GM21576 (cell line): ENCODE results near the gene PLEKHA8.

Experiments
- ATAC-seq: cut with Tn5 transposase; IDR thresholded peaks from one replicate; pipeline ENCODE4 v1.9.1; 2021; ENCODE audit warnings: mild to moderate bottlenecking, moderate library complexity; ENCODE audit not compliant: unreplicated experiment

PLEKHA8 gene

DNA sequence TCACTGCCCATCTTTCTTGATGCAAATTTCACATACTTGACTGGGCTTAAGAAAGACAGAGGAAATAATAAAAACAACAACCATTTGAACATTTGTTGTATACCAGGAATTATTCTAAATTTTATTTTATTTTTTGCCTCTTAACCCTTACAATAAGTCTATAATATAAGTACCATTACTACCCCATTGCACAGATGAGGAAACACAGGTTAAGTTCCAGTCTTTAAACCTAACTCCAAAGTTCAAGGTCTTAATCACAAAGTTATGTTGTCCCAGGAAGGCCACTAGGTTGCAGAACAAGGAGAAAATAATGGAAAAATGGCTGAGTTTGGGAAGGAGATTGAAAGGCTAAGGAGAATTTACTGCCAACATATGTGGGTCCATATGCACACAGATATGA, 5.2 kb upstream of the PLEKHA8 start:
- no peak for ATAC-seq

GRCh38 chr7:30023524-30023923, 4.7 kb upstream of the PLEKHA8 start:
- ATAC-seq = no peak

DNA sequence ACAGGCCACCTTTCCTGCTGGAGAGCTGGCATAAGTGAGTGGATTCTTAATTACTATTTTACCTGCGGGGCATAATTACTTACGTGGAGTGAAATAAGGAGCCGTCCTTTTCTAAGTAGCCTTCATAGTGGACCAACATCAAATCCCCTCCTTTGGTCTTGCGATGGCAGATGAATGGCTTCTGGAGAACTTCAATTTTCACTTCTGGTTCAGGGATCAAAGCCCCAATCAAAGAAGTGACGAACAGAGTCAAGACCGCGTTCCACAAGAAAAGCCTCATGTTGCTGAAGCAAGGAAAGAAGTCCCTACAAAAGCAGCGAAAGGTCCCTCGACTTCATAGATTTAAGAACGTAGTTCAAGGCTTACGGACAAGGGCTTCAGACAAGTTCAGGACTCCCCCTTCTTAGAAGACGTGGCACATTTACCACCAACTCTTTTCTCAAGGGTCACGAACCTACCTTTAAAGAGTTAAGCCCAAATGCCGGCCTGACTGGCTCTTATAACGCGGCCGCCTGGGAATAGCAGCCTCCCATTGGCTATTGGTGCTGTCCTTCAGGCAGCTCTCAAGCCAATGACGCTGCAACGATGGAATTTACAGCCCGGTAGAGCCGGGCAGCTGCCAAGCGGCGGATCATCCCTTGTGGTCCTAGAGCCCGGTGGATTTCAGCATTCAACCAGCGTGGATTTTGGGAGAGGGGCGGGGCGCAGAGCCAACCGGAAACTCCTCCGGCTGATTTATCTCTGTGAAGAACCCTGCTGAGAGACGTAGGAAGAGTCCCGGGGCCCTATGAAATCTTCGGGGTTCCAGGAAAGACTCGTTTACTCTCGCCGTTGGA, 1.8 kb upstream of the PLEKHA8 start, which contains the start of gene FKBP14:
FKBP14 (minus strand) TSS at position 474 of the 836 bp plus-strand sequence; CDS start at position 280, 194 bp downstream.
- ATAC-seq = peak; percentile 71

- no peak for ATAC-seq
These were observed 1.2 kb upstream of the PLEKHA8 start for GRCh38 chr7:30027065-30027456.

- ATAC-seq = peak; percentile 0
These were observed 434 bp upstream of the PLEKHA8 start for GRCh38 chr7:30027740-30028215.

- peak; percentile 17 for ATAC-seq
These were observed 780 bp downstream of the PLEKHA8 start for GRCh38 chr7:30028749-30029635.

DNA sequence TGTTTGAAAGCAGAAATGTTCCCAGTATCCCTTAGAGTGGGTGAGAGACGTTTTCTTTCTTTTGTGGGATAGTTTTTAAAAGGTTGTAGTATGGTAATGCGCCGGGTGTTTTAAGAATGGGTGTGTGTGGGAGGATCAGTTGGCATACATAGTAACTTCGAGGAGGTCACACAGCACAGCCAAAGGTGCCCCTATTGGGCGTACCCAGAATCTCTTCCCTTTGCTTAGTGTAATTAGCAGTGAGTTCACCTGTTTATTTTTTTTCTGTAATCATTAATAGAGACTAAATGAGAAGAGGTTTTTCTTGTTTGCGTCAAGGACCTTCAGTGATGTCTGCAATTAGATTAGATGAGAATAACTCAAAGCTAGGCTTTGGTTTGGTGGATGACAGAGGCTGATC, 1.5 kb downstream of the PLEKHA8 start:
- ATAC-seq = no peak

- ATAC-seq = no peak
These were observed 4.3 kb downstream of the PLEKHA8 start for GRCh38 chr7:30032310-30033125.

DNA sequence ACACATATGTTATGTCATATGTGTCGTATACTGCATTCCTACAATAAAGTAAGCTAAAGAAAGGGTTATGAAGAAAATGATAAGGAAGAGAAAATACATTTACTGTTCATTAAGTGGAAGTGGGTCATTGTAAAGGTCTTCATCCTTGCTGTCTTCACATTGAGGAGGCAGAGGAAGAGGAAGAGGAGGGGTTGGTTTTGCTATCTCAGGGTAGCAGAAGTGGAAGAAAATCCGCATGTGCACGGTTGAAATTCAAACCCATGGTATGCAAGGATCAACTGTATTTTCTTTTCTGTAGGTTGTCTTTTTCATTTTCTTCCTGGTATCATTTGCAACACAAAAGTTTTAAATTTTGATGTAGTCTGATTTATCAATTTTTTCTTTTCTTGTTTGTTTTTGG, 6.3 kb downstream of the PLEKHA8 start:
- ATAC-seq = no peak

DNA sequence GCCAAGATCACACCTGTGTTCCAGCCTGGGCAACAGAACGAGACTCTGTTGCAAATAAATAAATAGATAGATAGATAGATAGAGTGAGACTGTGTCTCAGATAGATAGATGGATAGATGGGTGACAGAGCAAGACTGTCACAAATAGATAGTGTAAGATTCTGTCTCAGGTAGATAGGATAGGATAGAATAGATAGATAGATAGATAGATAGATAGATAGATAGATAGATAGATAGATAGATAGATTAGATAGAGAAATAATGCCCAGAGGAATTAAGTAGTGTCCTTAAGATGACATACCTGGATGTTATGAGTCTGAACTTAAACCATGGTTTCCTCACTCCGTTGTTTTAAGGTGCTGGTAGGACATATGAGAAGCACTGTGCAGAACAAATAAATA, 8.0 kb downstream of the PLEKHA8 start:
- ATAC-seq = no peak

DNA sequence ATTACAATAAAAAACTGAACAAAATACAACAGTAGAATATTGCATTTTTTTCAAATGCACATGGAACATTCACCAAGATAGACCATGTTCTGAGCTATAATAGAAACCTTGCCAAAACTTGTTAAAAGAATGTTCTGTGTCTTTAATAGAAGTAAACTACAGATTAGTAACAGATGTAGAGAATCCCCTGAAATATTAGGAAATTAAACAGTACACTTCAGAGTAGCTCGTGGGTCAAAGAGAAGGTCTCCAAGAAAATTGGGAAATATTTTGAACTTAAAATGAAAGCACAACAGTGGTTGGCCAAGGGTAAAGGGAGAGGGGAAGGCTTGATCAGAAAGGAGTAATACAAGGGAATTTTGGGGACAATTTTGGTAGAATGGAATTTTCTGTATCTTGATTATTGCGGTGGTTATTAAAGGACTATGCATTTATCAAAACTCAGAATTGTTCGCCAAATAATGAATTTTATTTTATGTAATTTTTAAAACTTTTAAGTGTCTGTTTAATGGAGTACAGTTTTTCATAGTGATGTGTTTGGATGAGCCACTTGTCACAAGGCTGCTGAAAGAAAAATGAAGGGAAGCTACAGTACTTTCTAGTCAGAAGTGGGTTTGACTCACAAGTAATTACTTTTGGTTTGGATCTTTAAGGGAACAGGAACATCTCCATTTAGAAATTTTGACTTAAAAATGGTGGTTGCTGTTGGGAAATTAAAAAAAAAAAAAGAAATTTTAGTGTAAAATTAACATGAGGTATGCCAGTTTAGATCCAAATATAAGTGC, 10.2 kb downstream of the PLEKHA8 start:
- ATAC-seq = no peak

- ATAC-seq = no peak
These were observed 12.7 kb downstream of the PLEKHA8 start for GRCh38 chr7:30040938-30041337.

DNA sequence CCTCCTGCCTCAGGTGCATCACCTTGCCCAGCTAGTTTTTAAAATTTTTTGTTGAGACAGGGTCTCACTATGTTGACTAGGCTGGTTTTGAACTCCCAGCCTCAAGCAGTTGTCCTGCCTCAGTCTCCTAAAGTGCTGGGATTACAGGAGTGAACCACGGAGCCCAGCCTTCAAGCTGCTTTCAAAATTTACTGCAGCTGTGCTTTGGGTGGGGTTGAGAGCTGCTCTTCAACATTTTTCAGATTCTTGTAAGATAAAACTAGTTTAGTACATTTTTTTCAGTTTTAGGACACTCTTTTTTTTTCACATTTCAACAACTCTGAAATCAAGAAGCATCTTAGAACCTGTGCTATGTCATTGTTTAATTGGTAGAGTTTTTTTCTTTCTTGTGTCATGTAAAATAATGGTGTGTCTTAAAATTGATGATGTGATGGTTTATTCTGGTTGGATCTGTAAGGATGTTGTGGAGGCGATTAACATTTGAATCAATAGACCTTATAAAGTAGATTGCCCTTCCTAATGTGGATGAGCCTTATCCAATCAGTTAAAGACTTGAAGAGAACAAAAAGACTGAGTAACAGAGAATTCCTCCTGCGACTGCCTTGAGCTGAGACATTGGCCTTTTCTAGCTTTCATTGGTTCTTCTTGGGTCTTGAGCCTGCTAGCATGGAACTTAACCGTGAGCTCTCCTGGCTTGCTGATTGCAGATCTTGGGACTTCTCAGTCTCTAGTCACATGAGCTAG, 13.5 kb downstream of the PLEKHA8 start:
- no peak for ATAC-seq

DNA sequence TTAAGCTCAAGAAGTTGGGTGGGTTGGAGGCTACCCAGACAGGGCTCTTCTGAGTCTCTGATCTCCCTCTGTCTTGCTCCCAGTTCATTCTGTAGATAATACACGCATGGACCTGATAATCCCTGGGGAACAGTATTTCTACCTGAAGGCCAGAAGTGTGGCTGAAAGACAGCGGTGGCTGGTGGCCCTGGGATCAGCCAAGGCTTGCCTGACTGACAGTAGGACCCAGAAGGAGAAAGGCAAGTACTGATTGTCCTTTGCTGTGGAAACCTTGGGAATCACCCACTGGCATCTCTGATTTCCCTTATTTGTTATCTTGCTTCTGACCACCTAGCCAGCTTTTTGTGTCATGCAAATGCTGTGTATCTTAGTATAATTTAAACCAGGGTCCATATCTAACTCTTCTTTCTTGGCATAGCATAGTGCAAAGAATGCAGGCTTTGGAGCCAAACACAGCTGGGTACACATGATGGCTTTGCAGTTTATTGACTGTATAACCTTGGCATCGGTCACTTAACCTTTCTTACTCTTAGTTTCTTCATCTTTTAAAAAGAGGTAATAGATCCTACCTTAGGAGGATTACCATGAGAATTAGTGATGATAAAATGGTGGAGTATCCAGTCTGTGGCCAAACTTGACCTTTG, 18.0 kb downstream of the PLEKHA8 start:
- no peak for ATAC-seq

- ATAC-seq = no peak
These were observed 18.9 kb downstream of the PLEKHA8 start for GRCh38 chr7:30047124-30047523.

GRCh38 chr7:30048582-30048981, 20.4 kb downstream of the PLEKHA8 start:
- ATAC-seq = no peak

- ATAC-seq = no peak
These were observed 21.0 kb downstream of the PLEKHA8 start for GRCh38 chr7:30049173-30049572.

DNA sequence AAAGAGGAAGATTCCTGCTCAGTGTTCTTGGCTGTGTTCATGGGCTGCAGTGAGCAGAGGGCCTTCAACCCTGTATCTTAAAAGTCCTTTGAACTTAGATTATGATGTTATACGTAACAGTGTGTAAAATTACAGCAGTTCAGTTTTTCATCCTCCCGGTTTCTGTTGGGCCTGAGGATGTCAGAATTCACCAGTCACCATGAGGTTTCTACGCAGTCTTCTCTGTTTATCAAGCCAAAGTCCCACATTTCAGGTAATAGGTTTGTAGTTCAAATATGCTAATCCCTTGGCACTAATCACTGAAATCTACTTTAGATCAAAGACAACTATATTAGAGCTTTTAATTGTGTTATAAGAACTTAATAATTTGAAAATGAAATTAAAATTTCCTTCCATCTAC, 24.9 kb downstream of the PLEKHA8 start:
- ATAC-seq = no peak

DNA sequence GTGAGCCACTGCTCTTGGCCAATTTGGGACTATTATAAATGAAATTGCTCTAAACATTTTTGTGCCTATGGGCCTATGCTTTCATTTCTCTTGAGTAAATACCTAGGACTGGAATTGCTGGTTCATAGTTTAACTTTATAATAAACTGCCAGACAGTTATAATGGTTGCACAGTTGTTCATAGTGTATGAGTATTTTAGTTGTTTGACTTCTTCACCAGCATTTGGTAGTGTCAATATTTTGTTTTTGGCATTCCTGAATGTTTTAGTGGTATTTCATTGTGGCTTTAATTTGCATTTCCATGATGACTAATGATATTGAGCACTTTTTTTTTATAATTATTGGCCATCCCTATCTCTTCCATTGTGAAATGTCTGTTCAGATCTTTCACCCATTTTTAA, 29.5 kb downstream of the PLEKHA8 start:
- no peak for ATAC-seq
